HG02763 (cell line): ENCODE data around the gene DNAJB8.

Experiments
- ATAC-seq: cut with Tn5 transposase; IDR thresholded peaks from one replicate; pipeline ENCODE4 v1.9.1; 2021; ENCODE audit warnings: mild to moderate bottlenecking, moderate library complexity; ENCODE audit not compliant: unreplicated experiment

DNAJB8 gene

GRCh38 chr3:128452120-128452519 is 14.6 kb downstream of the DNAJB8 start:
- no peak for ATAC-seq

GRCh38 chr3:128449111-128449638 is 17.5 kb downstream of the DNAJB8 start:
- no peak for ATAC-seq

GRCh38 chr3:128448491-128448890 is 18.2 kb downstream of the DNAJB8 start:
- no peak for ATAC-seq

- ATAC-seq: no peak
Observed at GRCh38 chr3:128447561-128448013, 19.1 kb downstream of the DNAJB8 start.

- no peak for ATAC-seq
Observed at GRCh38 chr3:128446821-128447220, 19.9 kb downstream of the DNAJB8 start.

GRCh38 chr3:128445357-128445756 is 21.3 kb downstream of the DNAJB8 start:
- no peak for ATAC-seq

GRCh38 chr3:128443771-128444170 is 22.9 kb downstream of the DNAJB8 start:
- ATAC-seq: no peak

GRCh38 chr3:128442949-128443348 is 23.7 kb downstream of the DNAJB8 start:
- ATAC-seq: no peak

GRCh38 chr3:128442070-128442469 is 24.6 kb downstream of the DNAJB8 start:
- no peak for ATAC-seq

- ATAC-seq: no peak
Observed at GRCh38 chr3:128439226-128439625, 27.5 kb downstream of the DNAJB8 start.

- ATAC-seq: no peak
Observed at GRCh38 chr3:128438488-128439072, 28.1 kb downstream of the DNAJB8 start.

GRCh38 chr3:128436214-128436613 is 30.5 kb downstream of the DNAJB8 start:
- no peak for ATAC-seq

- ATAC-seq: no peak
Observed at GRCh38 chr3:128435561-128435960, 31.1 kb downstream of the DNAJB8 start.

- ATAC-seq: no peak
Observed at GRCh38 chr3:128435058-128435457, 31.6 kb downstream of the DNAJB8 start.

GRCh38 chr3:128434524-128434923 is 32.2 kb downstream of the DNAJB8 start:
- ATAC-seq: no peak

GRCh38 chr3:128433837-128434165 is 32.9 kb downstream of the DNAJB8 start:
- ATAC-seq: no peak

GRCh38 chr3:128432971-128433836 is 33.5 kb downstream of the DNAJB8 start:
- no peak for ATAC-seq

- no peak for ATAC-seq
Observed at GRCh38 chr3:128432301-128432970, 34.3 kb downstream of the DNAJB8 start.

- no peak for ATAC-seq
Observed at GRCh38 chr3:128431803-128432300, 34.8 kb downstream of the DNAJB8 start.

GRCh38 chr3:128430731-128431130 is 36.0 kb downstream of the DNAJB8 start:
- ATAC-seq: no peak

GRCh38 chr3:128430301-128430700 is 36.4 kb downstream of the DNAJB8 start:
- no peak for ATAC-seq
